SH-SY5Y (cell line): ENCODE data around the gene DDX41.

ENCODE experiments used
- GATA2 ChIP-seq: IDR thresholded peaks from 2 replicates; pipeline ENCODE4 v1.6.1; 2011; ENCODE audit warnings: mild to moderate bottlenecking, low read depth, low read length
- GATA3 ChIP-seq: IDR thresholded peaks from 2 replicates; pipeline ENCODE4 v1.6.1; 2011; ENCODE audit warnings: low read depth, mild to moderate bottlenecking, low read length, moderate library complexity

DNA sequence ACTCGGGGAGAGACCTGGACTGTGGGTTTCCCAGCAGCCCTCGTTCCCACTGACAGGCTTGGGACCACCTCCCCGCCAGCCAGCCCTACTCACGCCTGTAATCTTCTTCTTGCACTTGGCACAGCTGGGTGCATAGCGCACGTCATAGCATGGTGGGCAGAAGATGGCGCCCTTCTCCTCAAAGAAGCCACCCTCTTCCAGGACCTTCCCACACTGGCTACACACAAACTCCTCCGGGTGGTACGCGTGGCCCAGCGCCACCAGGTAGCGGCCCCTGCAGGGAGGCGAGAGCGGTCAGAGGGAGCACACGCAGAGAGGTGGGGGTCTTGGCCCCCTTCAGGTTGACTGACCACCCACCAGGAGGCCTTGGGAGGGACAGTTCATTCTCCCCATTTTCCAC is 28.8 kb downstream of the DDX41 start:
- TF ChIP-seq GATA2 (no peak), GATA3 (no peak)
